ENCODE results near the gene SIRT1. TPM values are rescaled to one million over a fixed set of nuclear protein-coding genes. Genes with fewer than 3 reads are reported as not detected.

Gene SIRT1
- total RNA-seq, 1 experiment from 2014 or later: 83.8 TPM

DNA sequence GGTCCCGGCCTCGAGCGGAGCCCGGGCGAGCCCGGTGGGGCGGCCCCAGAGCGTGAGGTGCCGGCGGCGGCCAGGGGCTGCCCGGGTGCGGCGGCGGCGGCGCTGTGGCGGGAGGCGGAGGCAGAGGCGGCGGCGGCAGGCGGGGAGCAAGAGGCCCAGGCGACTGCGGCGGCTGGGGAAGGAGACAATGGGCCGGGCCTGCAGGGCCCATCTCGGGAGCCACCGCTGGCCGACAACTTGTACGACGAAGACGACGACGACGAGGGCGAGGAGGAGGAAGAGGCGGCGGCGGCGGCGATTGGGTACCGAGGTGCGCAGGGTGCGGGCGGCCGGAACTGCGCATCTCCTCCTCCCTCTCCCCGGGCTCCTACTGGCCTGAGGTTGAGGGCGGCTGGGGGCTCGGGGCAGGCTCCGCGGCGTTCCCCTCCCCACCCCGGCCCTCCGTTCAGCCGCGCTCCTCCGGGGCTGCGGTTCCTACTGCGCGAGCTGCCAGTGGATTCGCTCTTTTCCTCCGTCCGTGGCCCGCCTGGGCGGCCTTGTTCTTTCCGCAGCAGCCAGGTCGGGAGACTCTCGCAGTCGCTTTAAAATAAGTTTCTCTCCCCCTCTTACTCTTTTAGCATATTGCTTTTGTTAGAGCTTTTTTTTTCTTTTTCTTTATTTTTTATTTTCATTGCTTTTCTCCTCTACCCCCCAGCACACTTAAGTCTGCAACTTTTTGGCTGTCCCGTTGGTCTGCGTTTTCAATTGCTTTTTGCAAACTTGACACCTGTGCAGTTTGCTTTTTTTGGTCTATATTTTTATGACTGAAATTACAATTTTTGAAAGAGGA, 600 bp downstream of the SIRT1 start:
- Mint-ChIP-seq H3K27ac (peak overlapping the region; percentile 90 to 98 (median 93)), H3K27me3 (ENCODE audit: low read depth) (no peaks in the 10 kb centered on the region; the same call in 1 of the 2 replicates), H3K4me3 (peak overlapping the region; percentile 90 to 97), H3K4me1 (peaks cover 17 to 33% of the 10 kb centered on the region in 2 experiments), H3K9me3 (peaks cover 0 to 2% of the 10 kb centered on the region in 2 experiments; a peak in 1 of 5 replicates), H3K36me3 (ENCODE audit: insufficient read depth in 1 of 3, low read depth in 3 of 3) (peaks cover 33 to 46% (median 36%) of the 10 kb centered on the region in 3 experiments)
- Histone ChIP-seq H3K4me2 (ENCODE audit: insufficient read depth, insufficient read length, low read length) (peak overlapping the region; percentile 86), H2BK5ac (ENCODE audit: insufficient read length, low read length) (no peak overlapping the region), H3K27ac (ENCODE audit: insufficient read length, low read depth, low read length) (no peak overlapping the region), H3T11ph (ENCODE audit: low read length) (no peak overlapping the region), H4K8ac (replicated peaks; ENCODE audit: insufficient read length, low read depth, low read length) (no peak overlapping the region), H2BK12ac (ENCODE audit: insufficient read length, low read depth, low read length) (no peak overlapping the region), H3K56ac (ENCODE audit: insufficient read length, low read depth, low read length) (no peak overlapping the region), H3K9me3 (ENCODE audit: control insufficient read depth, low read depth, low read length) (no peaks in the 10 kb centered on the region), H3K27me3 (ENCODE audit: insufficient read depth, low read length) (no peaks in the 10 kb centered on the region), H3K23me2 (ENCODE audit: insufficient read length, low read depth, low read length, poor library complexity, severe bottlenecking) (peaks cover 8% of the 10 kb centered on the region), H2BK15ac (ENCODE audit: low read depth, low read length) (no peak overlapping the region), H3K14ac (ENCODE audit: insufficient read depth, low read length) (peak overlapping the region; percentile 74), H3K4me1 (ENCODE audit: insufficient read depth, low read length) (no peaks in the 10 kb centered on the region), H2AFZ (ENCODE audit: low read length) (no peak overlapping the region), H4K5ac (ENCODE audit: insufficient read length, low read depth, low read length) (no peak overlapping the region), H3K4ac (ENCODE audit: low read depth, low read length) (no peak overlapping the region), H4K91ac (ENCODE audit: insufficient read length, low read depth, low read length) (no peak overlapping the region), H4K20me1 (ENCODE audit: control insufficient read depth, insufficient read depth, insufficient read length) (no peaks in the 10 kb centered on the region), H3K18ac (ENCODE audit: insufficient read length, low read depth, low read length) (peak overlapping the region; percentile 42), H2AK5ac (ENCODE audit: insufficient read length, low read length) (no peak overlapping the region), H2BK20ac (ENCODE audit: low read depth, low read length, poor library complexity, severe bottlenecking) (no peak overlapping the region), H3K79me2 (ENCODE audit: insufficient read depth, low read length) (peaks cover 16% of the 10 kb centered on the region; the same call in 1 of the 2 replicates), H3K79me1 (ENCODE audit: insufficient read depth, low read depth, low read length, poor library complexity, severe bottlenecking) (peaks cover 3% of the 10 kb centered on the region), H3K9ac (ENCODE audit: extremely low read depth, insufficient read length, low read length) (peak overlapping the region; percentile 69), H2BK120ac (ENCODE audit: low read depth, low read length, poor library complexity, severe bottlenecking) (no peak overlapping the region), H3K23ac (ENCODE audit: insufficient read length, low read depth, low read length) (no peak overlapping the region)
- TF ChIP-seq, protein P1, sequence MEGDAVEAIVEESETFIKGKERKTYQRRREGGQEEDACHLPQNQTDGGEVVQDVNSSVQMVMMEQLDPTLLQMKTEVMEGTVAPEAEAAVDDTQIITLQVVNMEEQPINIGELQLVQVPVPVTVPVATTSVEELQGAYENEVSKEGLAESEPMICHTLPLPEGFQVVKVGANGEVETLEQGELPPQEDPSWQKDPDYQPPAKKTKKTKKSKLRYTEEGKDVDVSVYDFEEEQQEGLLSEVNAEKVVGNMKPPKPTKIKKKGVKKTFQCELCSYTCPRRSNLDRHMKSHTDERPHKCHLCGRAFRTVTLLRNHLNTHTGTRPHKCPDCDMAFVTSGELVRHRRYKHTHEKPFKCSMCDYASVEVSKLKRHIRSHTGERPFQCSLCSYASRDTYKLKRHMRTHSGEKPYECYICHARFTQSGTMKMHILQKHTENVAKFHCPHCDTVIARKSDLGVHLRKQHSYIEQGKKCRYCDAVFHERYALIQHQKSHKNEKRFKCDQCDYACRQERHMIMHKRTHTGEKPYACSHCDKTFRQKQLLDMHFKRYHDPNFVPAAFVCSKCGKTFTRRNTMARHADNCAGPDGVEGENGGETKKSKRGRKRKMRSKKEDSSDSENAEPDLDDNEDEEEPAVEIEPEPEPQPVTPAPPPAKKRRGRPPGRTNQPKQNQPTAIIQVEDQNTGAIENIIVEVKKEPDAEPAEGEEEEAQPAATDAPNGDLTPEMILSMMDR (conservative IDR thresholded peaks at IDR 0.05): no peak
- peak; percentile 75 for DNase-seq
- WGBS (ENCODE audit: extremely low coverage, insufficient read length, low lambda C conversion rate): no CpG with 5 or more reads among the region's 73 CpGs
